ENCODE measurements around the gene TMEM143.

GRCh38 chr19:48391100-48392005 lies 27.6 kb upstream of the TMEM143 start, which contains the start of gene KDELR1:
- TF ChIP-seq POLR2A (IDR thresholded peaks at IDR 0.05; ENCODE audit: low read depth, low read length) (peak; percentile 77), EZH2 (IDR thresholded peaks at IDR 0.05; ENCODE audit: borderline replicate concordance, low read depth, low read length, severe bottlenecking) (no peak)
